ENCODE results near the gene RTCA.

DNA sequence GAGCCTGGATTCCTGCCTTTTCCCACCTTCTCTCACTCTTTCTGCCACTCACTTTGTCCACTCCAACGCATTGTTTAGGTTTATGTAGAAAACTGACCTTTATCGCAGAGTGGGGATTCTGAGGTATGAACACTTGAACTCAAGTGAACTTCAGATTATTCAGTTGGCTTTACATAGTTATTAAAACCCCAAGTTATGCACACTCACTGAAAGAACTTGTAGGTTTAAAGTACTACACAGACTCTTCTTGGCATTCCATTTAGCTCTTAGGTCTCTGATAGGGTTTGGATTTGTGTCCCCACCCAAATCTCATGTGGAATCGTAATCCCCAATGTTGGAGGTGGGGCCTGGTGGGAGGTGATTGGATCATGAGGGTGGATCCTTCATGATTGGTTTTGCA, 39.9 kb downstream of the RTCA start:
- TF ChIP-seq, protein P1, sequence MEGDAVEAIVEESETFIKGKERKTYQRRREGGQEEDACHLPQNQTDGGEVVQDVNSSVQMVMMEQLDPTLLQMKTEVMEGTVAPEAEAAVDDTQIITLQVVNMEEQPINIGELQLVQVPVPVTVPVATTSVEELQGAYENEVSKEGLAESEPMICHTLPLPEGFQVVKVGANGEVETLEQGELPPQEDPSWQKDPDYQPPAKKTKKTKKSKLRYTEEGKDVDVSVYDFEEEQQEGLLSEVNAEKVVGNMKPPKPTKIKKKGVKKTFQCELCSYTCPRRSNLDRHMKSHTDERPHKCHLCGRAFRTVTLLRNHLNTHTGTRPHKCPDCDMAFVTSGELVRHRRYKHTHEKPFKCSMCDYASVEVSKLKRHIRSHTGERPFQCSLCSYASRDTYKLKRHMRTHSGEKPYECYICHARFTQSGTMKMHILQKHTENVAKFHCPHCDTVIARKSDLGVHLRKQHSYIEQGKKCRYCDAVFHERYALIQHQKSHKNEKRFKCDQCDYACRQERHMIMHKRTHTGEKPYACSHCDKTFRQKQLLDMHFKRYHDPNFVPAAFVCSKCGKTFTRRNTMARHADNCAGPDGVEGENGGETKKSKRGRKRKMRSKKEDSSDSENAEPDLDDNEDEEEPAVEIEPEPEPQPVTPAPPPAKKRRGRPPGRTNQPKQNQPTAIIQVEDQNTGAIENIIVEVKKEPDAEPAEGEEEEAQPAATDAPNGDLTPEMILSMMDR (IDR thresholded peaks at IDR 0.05; ENCODE audit: borderline replicate concordance, extremely low read depth, low read length, poor library complexity, severe bottlenecking) = no peak
- no peak for TF ChIP-seq EZH2 (IDR thresholded peaks at IDR 0.05; ENCODE audit: borderline replicate concordance, low read depth, low read length, severe bottlenecking)
